ENCODE measurements around the gene SLU7.

GRCh38 chr5:160366230-160366629 is 52.7 kb downstream of the SLU7 start:
- TF ChIP-seq CTCF (IDR thresholded peaks at IDR 0.05; ENCODE audit: low read depth, low read length) (no peak), EZH2phosphoT487 (IDR thresholded peaks at IDR 0.05; ENCODE audit: low read depth) (no peak)
